ENCODE results near the gene NEU4. TPM values are rescaled to one million over a fixed set of nuclear protein-coding genes. Genes with fewer than 3 reads are reported as not detected.
"Not testable (repeated sequence)": the region's sequence is repeated elsewhere in the genome, so short reads cannot be mapped to it uniquely, and the experiment has no call there.

Gene NEU4
- total RNA-seq, 1 experiment from 2014 or later, result 3.9 TPM

GRCh38 chr2:241816431-241817121 lies 7.6 kb downstream of the NEU4 start:
- ChIA-PET CTCF (no interaction called here), POLR2A (no interaction called here)
- Histone ChIP-seq H3K36me3 (ENCODE audit: control insufficient read depth, insufficient read depth, low read length) (no peaks in the 10 kb centered on the region), H3K4me3 (ENCODE audit: low read depth, low read length) (no peak overlapping the region), H3K27me3 (replicated peaks; ENCODE audit: control insufficient read depth, insufficient read depth, low read length) (no peaks in the 10 kb centered on the region), H3K4me1 (no peaks in the 10 kb centered on the region), H3K9me3 (no peaks in the 10 kb centered on the region)
- TF ChIP-seq, protein P1, sequence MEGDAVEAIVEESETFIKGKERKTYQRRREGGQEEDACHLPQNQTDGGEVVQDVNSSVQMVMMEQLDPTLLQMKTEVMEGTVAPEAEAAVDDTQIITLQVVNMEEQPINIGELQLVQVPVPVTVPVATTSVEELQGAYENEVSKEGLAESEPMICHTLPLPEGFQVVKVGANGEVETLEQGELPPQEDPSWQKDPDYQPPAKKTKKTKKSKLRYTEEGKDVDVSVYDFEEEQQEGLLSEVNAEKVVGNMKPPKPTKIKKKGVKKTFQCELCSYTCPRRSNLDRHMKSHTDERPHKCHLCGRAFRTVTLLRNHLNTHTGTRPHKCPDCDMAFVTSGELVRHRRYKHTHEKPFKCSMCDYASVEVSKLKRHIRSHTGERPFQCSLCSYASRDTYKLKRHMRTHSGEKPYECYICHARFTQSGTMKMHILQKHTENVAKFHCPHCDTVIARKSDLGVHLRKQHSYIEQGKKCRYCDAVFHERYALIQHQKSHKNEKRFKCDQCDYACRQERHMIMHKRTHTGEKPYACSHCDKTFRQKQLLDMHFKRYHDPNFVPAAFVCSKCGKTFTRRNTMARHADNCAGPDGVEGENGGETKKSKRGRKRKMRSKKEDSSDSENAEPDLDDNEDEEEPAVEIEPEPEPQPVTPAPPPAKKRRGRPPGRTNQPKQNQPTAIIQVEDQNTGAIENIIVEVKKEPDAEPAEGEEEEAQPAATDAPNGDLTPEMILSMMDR (IDR thresholded peaks at IDR 0.05; ENCODE audit: insufficient read depth in 1 of 2, low read depth in 1 of 2, low read length in 1 of 2, severe bottlenecking in 1 of 2, unreplicated experiment in 1 of 2), result no peak
- peaks cover 5% of the 10 kb centered on the region for H3K36me3 Mint-ChIP-seq (ENCODE audit: insufficient read depth, unreplicated experiment)
- no peak for DNase-seq
- BruUV-seq (replicated peaks), result no TSS peak
- H3K27ac Mint-ChIP-seq (ENCODE audit: unreplicated experiment), result no peak overlapping the region
- intact Hi-C loops (cut with micrococcal nuclease; ENCODE audit: unreplicated experiment), result no loop called here
- no peaks in the 10 kb centered on the region for H3K27me3 Mint-ChIP-seq (ENCODE audit: insufficient read depth, unreplicated experiment)
- no peaks in the 10 kb centered on the region for H3K4me1 Mint-ChIP-seq (ENCODE audit: low read depth, unreplicated experiment)
- H3K4me3 Mint-ChIP-seq (ENCODE audit: unreplicated experiment), result no peak overlapping the region
- H3K9me3 Mint-ChIP-seq (ENCODE audit: unreplicated experiment), result no peaks in the 10 kb centered on the region

- TF ChIP-seq, protein P1 (IDR thresholded peaks at IDR 0.05; ENCODE audit: insufficient read depth in 1 of 2, low read depth in 1 of 2, low read length in 1 of 2, severe bottlenecking in 1 of 2, unreplicated experiment in 1 of 2), result no peak
- H3K9me3 ChIP-seq, result no peaks in the 10 kb centered on the region
- H3K27ac Mint-ChIP-seq (ENCODE audit: unreplicated experiment), result no peak overlapping the region
- no peaks in the 10 kb centered on the region for H3K27me3 ChIP-seq (replicated peaks; ENCODE audit: control insufficient read depth, insufficient read depth, low read length)
- H3K4me3 ChIP-seq (ENCODE audit: low read depth, low read length), result no peak overlapping the region
- no peak for DNase-seq
- H3K4me1 Mint-ChIP-seq (ENCODE audit: low read depth, unreplicated experiment), result no peaks in the 10 kb centered on the region
- intact Hi-C loops (cut with micrococcal nuclease; ENCODE audit: unreplicated experiment), result no loop called here
- H3K4me3 Mint-ChIP-seq (ENCODE audit: unreplicated experiment), result no peak overlapping the region
- peaks cover 6% of the 10 kb centered on the region for H3K36me3 Mint-ChIP-seq (ENCODE audit: insufficient read depth, unreplicated experiment)
- H3K27me3 Mint-ChIP-seq (ENCODE audit: insufficient read depth, unreplicated experiment), result no peaks in the 10 kb centered on the region
- no peaks in the 10 kb centered on the region for H3K4me1 ChIP-seq
- no peaks in the 10 kb centered on the region for H3K36me3 ChIP-seq (ENCODE audit: control insufficient read depth, insufficient read depth, low read length)
- BruUV-seq (replicated peaks), result no TSS peak
- POLR2A ChIA-PET, result no interaction called here
- no peaks in the 10 kb centered on the region for H3K9me3 Mint-ChIP-seq (ENCODE audit: unreplicated experiment)
- CTCF ChIA-PET, result no interaction called here
Measured at GRCh38 chr2:241817126-241817820, 8.3 kb downstream of the NEU4 start.

GRCh38 chr2:241817821-241818215 lies 8.8 kb downstream of the NEU4 start:
- H3K4me1 Mint-ChIP-seq (ENCODE audit: low read depth, unreplicated experiment); intact Hi-C loops (cut with micrococcal nuclease; ENCODE audit: unreplicated experiment); H3K4me1 ChIP-seq; H3K27me3 ChIP-seq (replicated peaks; ENCODE audit: control insufficient read depth, insufficient read depth, low read length); H3K27ac Mint-ChIP-seq (ENCODE audit: unreplicated experiment); CTCF ChIA-PET; H3K4me3 ChIP-seq (ENCODE audit: low read depth, low read length); H3K9me3 Mint-ChIP-seq (ENCODE audit: unreplicated experiment); H3K9me3 ChIP-seq; H3K4me3 Mint-ChIP-seq (ENCODE audit: unreplicated experiment); BruUV-seq (replicated peaks); H3K27me3 Mint-ChIP-seq (ENCODE audit: insufficient read depth, unreplicated experiment); POLR2A ChIA-PET; H3K36me3 ChIP-seq (ENCODE audit: control insufficient read depth, insufficient read depth, low read length); DNase-seq: not testable (repeated sequence)
- peaks cover 11% of the 10 kb centered on the region for H3K36me3 Mint-ChIP-seq (ENCODE audit: insufficient read depth, unreplicated experiment)

Measured in Caco-2 (cell line).